ENCODE measurements around the gene NABP2.

DNA sequence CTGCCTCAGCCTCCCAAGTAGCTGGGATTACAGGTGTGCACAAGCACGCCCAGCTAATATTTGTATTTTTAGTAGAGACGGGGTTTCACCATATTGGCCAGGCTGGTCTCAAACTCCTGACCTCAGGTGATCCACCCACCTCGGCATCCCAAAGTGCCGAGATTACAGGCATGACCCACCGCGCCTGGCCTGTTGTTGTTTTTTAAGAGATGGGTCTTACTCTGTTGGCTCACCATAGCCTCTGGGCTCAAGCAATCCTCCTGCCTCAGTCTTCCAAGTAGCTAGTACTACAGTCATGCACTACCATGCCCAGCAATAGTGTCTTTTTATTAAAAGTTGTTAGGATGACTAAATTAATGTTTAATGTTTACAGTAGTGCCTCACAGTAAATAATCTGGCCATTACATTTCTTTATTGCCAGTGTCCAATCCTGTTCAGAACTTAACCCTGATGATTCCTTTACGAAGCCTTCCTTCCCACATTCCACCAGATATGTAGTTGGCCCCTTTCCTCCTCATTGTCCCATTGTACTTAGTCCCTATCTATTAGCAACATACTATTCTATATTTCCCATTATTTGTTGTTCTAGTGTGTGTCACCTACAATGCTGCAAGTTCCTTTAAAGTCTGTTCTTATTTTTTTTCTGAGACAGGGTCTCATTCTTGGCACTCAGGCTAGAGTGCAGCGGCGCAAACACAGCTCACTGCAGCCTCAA is 26.1 kb upstream of the NABP2 start:
- TF ChIP-seq JUN (IDR thresholded peaks at IDR 0.05; ENCODE audit: borderline replicate concordance, insufficient read depth, insufficient read length, low read depth): peak; percentile 79
- TF ChIP-seq, protein P1, sequence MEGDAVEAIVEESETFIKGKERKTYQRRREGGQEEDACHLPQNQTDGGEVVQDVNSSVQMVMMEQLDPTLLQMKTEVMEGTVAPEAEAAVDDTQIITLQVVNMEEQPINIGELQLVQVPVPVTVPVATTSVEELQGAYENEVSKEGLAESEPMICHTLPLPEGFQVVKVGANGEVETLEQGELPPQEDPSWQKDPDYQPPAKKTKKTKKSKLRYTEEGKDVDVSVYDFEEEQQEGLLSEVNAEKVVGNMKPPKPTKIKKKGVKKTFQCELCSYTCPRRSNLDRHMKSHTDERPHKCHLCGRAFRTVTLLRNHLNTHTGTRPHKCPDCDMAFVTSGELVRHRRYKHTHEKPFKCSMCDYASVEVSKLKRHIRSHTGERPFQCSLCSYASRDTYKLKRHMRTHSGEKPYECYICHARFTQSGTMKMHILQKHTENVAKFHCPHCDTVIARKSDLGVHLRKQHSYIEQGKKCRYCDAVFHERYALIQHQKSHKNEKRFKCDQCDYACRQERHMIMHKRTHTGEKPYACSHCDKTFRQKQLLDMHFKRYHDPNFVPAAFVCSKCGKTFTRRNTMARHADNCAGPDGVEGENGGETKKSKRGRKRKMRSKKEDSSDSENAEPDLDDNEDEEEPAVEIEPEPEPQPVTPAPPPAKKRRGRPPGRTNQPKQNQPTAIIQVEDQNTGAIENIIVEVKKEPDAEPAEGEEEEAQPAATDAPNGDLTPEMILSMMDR (IDR thresholded peaks at IDR 0.05; ENCODE audit: extremely low read depth in 1 of 2, insufficient read depth in 1 of 2, low read depth in 1 of 2, low read length in 2 of 2): no peak
- no peak for TF ChIP-seq EZH2 (IDR thresholded peaks at IDR 0.05; ENCODE audit: borderline replicate concordance, low read depth, low read length, severe bottlenecking)
- TF ChIP-seq, protein P2, sequence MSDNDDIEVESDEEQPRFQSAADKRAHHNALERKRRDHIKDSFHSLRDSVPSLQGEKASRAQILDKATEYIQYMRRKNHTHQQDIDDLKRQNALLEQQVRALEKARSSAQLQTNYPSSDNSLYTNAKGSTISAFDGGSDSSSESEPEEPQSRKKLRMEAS (IDR thresholded peaks at IDR 0.05; ENCODE audit: insufficient read depth, insufficient read length): no peak
- no peak for TF ChIP-seq POLR2A (IDR thresholded peaks at IDR 0.05; ENCODE audit: low read depth, low read length)
- TF ChIP-seq POLR2AphosphoS5 (IDR thresholded peaks at IDR 0.05; ENCODE audit: insufficient read depth, low read depth, low read length): peak; percentile 34
- no peak for TF ChIP-seq MYC (IDR thresholded peaks at IDR 0.05; ENCODE audit: low read depth, low read length)

All from endothelial cell of umbilical vein (primary cell).